ENCODE data around the gene ZNF652.

Gene ZNF652

DNA sequence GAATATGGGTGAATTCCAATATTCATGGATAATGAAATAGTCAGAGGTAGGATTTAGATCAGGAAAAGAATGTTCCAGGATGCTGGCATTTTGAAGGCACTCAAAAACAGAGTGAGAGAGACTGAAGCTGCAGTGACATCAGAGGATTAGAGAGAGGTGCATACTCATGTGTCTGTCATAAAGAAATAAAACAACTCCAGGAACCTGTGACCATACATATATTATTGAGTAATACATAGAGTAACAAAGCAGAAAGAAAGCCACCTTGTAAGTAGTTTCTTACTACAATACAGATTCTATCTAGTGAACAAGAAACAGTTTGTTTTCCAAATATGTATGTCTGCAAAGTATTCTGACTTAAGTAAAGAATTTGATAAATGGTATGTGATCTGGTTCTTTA, 69.1 kb downstream of the ZNF652 start:
- Histone ChIP-seq H3K4me3 (ENCODE audit: insufficient read depth, low read length, poor library complexity, severe bottlenecking) (no peak overlapping the region), H3K27ac (ENCODE audit: low read depth, low read length) (no peak overlapping the region), H3K36me3 (ENCODE audit: low read length) (peaks cover 8% of the 10 kb centered on the region; the same call in 1 of the 2 replicates), H2AFZ (ENCODE audit: low read depth, low read length, severe bottlenecking) (no peak overlapping the region), H3K4me2 (ENCODE audit: low read depth, low read length, poor library complexity, severe bottlenecking) (no peak overlapping the region), H3K27me3 (ENCODE audit: low read length) (no peaks in the 10 kb centered on the region), H3K9ac (ENCODE audit: low read length) (no peak overlapping the region), H3K9me2 (replicated peaks; ENCODE audit: insufficient read depth, low read length) (no peaks in the 10 kb centered on the region), H3F3A (ENCODE audit: insufficient read depth) (peaks cover 5% of the 10 kb centered on the region; the same call in 1 of the 2 replicates), H3K79me2 (ENCODE audit: insufficient read depth, low read length) (no peaks in the 10 kb centered on the region), H4K20me1 (ENCODE audit: low read depth, low read length) (no peaks in the 10 kb centered on the region), H3K9me3 (ENCODE audit: insufficient read depth, low read length) (no peaks in the 10 kb centered on the region)
- TF ChIP-seq, protein P1, sequence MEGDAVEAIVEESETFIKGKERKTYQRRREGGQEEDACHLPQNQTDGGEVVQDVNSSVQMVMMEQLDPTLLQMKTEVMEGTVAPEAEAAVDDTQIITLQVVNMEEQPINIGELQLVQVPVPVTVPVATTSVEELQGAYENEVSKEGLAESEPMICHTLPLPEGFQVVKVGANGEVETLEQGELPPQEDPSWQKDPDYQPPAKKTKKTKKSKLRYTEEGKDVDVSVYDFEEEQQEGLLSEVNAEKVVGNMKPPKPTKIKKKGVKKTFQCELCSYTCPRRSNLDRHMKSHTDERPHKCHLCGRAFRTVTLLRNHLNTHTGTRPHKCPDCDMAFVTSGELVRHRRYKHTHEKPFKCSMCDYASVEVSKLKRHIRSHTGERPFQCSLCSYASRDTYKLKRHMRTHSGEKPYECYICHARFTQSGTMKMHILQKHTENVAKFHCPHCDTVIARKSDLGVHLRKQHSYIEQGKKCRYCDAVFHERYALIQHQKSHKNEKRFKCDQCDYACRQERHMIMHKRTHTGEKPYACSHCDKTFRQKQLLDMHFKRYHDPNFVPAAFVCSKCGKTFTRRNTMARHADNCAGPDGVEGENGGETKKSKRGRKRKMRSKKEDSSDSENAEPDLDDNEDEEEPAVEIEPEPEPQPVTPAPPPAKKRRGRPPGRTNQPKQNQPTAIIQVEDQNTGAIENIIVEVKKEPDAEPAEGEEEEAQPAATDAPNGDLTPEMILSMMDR (IDR thresholded peaks at IDR 0.05; ENCODE audit: insufficient read depth, low read length, poor library complexity, severe bottlenecking): no peak
- no peak for TF ChIP-seq EZH2phosphoT487 (conservative IDR thresholded peaks at IDR 0.05; ENCODE audit: low read length)

DNA sequence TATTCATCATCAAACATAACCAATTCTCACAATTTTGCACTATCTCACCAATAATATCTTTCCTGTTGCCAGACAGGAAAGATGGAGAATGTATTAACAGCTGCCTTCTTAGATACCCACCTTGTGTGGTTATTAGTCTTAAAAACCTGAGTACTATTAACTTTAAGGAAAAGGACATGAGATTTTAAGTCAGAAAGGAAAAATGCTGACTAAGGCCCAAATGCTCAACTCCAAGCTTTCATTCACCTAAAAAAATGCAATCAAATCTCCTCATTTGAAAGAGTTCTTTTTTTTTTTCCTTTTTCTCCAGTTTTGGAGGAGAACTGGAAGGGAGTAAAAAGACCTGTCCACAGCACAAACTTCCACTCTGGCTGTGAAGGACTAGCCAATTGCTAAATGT, 70.1 kb downstream of the ZNF652 start:
- Histone ChIP-seq H3K9me3 (ENCODE audit: insufficient read depth, low read length) (no peaks in the 10 kb centered on the region), H3K9me2 (replicated peaks; ENCODE audit: insufficient read depth, low read length) (no peaks in the 10 kb centered on the region), H2AFZ (ENCODE audit: low read depth, low read length, severe bottlenecking) (no peak overlapping the region), H3K9ac (ENCODE audit: low read length) (no peak overlapping the region), H3K36me3 (ENCODE audit: low read length) (0 out of 2 replicates have a peak, but pooled peaks cover 2% of the 10 kb centered on the region), H3K27ac (ENCODE audit: low read depth, low read length) (no peak overlapping the region), H4K20me1 (ENCODE audit: low read depth, low read length) (no peaks in the 10 kb centered on the region), H3K4me3 (ENCODE audit: insufficient read depth, low read length, poor library complexity, severe bottlenecking) (no peak overlapping the region), H3K27me3 (ENCODE audit: low read length) (no peaks in the 10 kb centered on the region), H3K79me2 (ENCODE audit: insufficient read depth, low read length) (no peaks in the 10 kb centered on the region), H3K4me2 (ENCODE audit: low read depth, low read length, poor library complexity, severe bottlenecking) (no peak overlapping the region), H3F3A (ENCODE audit: insufficient read depth) (no peaks in the 10 kb centered on the region)
- TF ChIP-seq, protein P1 (IDR thresholded peaks at IDR 0.05; ENCODE audit: insufficient read depth, low read length, poor library complexity, severe bottlenecking): no peak

DNA sequence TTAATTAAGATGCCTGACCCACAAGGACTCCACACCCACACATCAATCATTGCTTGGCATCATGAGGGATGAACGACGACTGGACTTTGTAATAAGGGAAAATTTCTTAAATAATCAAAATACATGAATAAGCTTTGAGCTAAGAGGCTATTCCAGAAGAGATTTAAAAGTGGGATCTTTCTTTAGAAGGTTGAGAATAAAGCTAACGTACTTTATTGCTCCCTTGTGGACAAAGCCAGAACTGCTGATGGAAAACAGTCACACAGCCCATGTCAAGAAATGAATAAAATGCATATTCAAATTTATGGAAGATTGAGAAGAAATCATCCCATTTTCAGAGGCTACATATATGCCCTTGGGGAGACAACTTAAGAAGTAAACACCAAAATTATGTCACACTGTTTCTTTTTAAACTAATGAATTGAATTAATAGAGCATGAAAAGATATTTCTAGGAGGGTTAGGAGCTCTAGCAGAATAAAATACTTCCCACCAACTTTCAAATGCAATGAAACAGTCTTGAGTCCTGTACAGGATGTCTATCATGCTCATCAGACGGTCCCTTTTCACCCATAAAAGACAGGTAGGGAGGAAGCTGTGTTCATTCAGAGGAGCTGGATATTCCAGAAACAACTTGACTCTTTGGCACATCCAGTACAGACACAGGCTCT, 71.2 kb downstream of the ZNF652 start:
- H3K4me2 ChIP-seq (ENCODE audit: low read depth, low read length, poor library complexity, severe bottlenecking): no peak overlapping the region
- H3F3A ChIP-seq (ENCODE audit: insufficient read depth): no peaks in the 10 kb centered on the region
- no peaks in the 10 kb centered on the region for H3K27me3 ChIP-seq (ENCODE audit: low read length)
- 0 out of 2 replicates have a peak, but pooled peaks cover 2% of the 10 kb centered on the region for H3K36me3 ChIP-seq (ENCODE audit: low read length)
- H3K9me2 ChIP-seq (replicated peaks; ENCODE audit: insufficient read depth, low read length): no peaks in the 10 kb centered on the region
- H3K27ac ChIP-seq (ENCODE audit: low read depth, low read length): no peak overlapping the region
- H3K9ac ChIP-seq (ENCODE audit: low read length): no peak overlapping the region
- TF ChIP-seq, protein P1 (IDR thresholded peaks at IDR 0.05; ENCODE audit: insufficient read depth, low read length, poor library complexity, severe bottlenecking): peak; percentile 69
- TF ChIP-seq EZH2phosphoT487 (conservative IDR thresholded peaks at IDR 0.05; ENCODE audit: low read length): no peak
- H4K20me1 ChIP-seq (ENCODE audit: low read depth, low read length): no peaks in the 10 kb centered on the region
- H3K4me3 ChIP-seq (ENCODE audit: insufficient read depth, low read length, poor library complexity, severe bottlenecking): no peak overlapping the region
- H3K9me3 ChIP-seq (ENCODE audit: insufficient read depth, low read length): no peaks in the 10 kb centered on the region
- H3K79me2 ChIP-seq (ENCODE audit: insufficient read depth, low read length): no peaks in the 10 kb centered on the region
- H2AFZ ChIP-seq (ENCODE audit: low read depth, low read length, severe bottlenecking): no peak overlapping the region
